Measurements from ENCODE around the gene WDTC1.

- TF ChIP-seq CTCF (IDR thresholded peaks at IDR 0.05; ENCODE audit: low read depth, low read length) (no peak), EZH2phosphoT487 (IDR thresholded peaks at IDR 0.05; ENCODE audit: low read depth) (no peak)
Observed at GRCh38 chr1:27274204-27274603, 39.8 kb downstream of the WDTC1 start.

All from OCI-LY3 (cell line).